Lower lobe of right lung (tissue), 2 donors: ENCODE measurements around the gene RALA. TPM values are rescaled to one million over a fixed set of nuclear protein-coding genes. Genes with fewer than 3 reads are reported as not detected.

ENCODE experiments used
- ATAC-seq, 2 donors: fragments of 200-7000 bp; cut with Tn5 transposase; one replicate each; pipeline ENCODE4 v1.9.1; 2020 to 2022; ENCODE audit warnings: mild to moderate bottlenecking in 2 of 2, moderate library complexity in 2 of 2
- DNase-seq: peaks from one replicate; pipeline ENCODE4 v3.0.0-alpha.2; 2020
- H3K27ac ChIP-seq: fragments of 200-600 bp; one replicate; pipeline ENCODE4 v1.8.0; 2022
- H3K27me3 ChIP-seq: fragments of 200-600 bp; one replicate; pipeline ENCODE4 v1.8.0; 2022; ENCODE audit warnings: low read depth
- H3K36me3 ChIP-seq: fragments of 200-600 bp; one replicate; pipeline ENCODE4 v1.8.0; 2022; ENCODE audit warnings: mild to moderate bottlenecking
- H3K4me1 ChIP-seq: fragments of 200-600 bp; one replicate; pipeline ENCODE4 v1.8.0; 2022
- H3K4me3 ChIP-seq: fragments of 200-600 bp; one replicate; pipeline ENCODE4 v1.8.0; 2022; ENCODE audit warnings: mild to moderate bottlenecking
- H3K9me3 ChIP-seq: fragments of 200-600 bp; one replicate; pipeline ENCODE4 v1.8.0; 2022
- CTCF ChIP-seq: fragments of 200-600 bp; IDR thresholded peaks from one replicate; pipeline ENCODE4 v1.8.0; 2022; ENCODE audit warnings: antibody characterized with exemption, mild to moderate bottlenecking
- intact Hi-C: fragments of 100-400 bp; cut with DNase I; formaldehyde crosslinking; loops from one replicate; pipeline ENCODE4 v1.11.0; 2022
- total RNA-seq: library from RNA; stranded (reverse); fragmentation: NEBNext Ultra II Directional; extraction: Animal tissue kit (Norgen Biotek cat#: 25700); gene quantifications from one replicate; pipeline ENCODE4 v1.2.1, GENCODE V29; 2021
- donor health status: DM: no; HTN: yes; CAD: no; lungs with severe emphysema.

Gene RALA
- total RNA-seq, 1 donor from 2014 or later, result 48.0 TPM

- DNase-seq (no peak), ATAC-seq (no peak)
- H3K27me3 ChIP-seq, result no peaks in the 10 kb centered on the region
- H3K27ac ChIP-seq, result no peak overlapping the region
- intact Hi-C loops, result no loop called here
- H3K9me3 ChIP-seq, result no peaks in the 10 kb centered on the region
- TF ChIP-seq CTCF, result no peak
- no peaks in the 10 kb centered on the region for H3K4me1 ChIP-seq
- H3K36me3 ChIP-seq, result peaks cover 60% of the 10 kb centered on the region
- H3K4me3 ChIP-seq, result no peak overlapping the region
Measured at GRCh38 chr7:39693812-39694211, 70.4 kb downstream of the RALA start.

DNA sequence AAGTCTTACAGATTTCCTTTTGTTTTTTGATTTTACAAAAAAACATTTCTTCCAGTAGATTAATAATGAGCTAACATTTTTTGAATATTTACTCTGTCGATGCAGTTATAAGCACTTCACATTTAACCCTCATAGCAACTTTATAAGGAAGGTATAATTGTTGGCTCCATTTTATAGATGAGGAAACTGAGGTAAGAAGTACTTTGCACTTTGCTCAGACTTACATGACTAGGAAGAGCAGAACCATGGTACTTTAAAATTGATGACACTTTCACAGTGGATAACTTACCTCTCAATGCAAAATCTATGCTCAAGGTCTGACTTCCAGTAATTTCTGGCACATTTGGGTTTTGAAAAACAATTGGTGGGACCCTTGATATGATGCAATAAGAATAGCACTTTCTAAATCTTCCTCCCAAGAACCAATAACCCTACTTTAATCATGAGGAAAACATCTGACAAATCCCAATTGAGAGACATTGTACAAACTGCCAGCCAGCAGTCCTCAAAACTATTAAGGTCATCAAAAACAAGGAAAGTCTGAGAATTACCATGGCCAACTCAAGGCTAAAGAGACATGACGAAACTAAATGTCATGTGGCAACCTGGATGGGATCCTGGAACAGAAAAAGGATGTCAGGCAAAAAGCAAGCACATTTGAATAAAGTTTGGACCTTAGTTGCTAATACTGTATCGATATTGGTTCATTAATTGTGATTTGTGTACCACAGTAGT is 72.6 kb downstream of the RALA start:
- intact Hi-C loops, result no loop called here

DNA sequence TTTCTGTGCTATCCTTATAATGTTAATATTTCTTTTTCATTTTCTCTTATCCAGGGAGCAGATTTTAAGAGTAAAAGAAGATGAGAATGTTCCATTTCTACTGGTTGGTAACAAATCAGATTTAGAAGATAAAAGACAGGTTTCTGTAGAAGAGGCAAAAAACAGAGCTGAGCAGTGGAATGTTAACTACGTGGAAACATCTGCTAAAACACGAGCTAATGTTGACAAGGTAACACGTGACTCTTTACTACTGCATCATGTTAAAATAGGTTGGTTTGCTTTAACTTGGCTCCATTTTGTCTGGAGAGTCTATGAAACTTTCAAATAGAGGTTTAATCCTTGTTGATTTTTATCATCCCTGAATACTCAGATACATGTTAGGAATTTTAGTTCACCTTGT is 73.3 kb downstream of the RALA start:
- H3K4me3 ChIP-seq, result no peak overlapping the region
- H3K9me3 ChIP-seq, result no peaks in the 10 kb centered on the region
- intact Hi-C loops, result no loop called here
- H3K36me3 ChIP-seq, result peaks cover 48% of the 10 kb centered on the region
- H3K27ac ChIP-seq, result no peak overlapping the region
- no peak for DNase-seq
- no peak for TF ChIP-seq CTCF
- H3K4me1 ChIP-seq, result no peaks in the 10 kb centered on the region
- H3K27me3 ChIP-seq, result no peaks in the 10 kb centered on the region
- ATAC-seq, result no peak

More for the DNA sequence above, 72.6 kb downstream of the RALA start:
- no peaks in the 10 kb centered on the region for H3K4me1 ChIP-seq
- H3K27me3 ChIP-seq, result no peaks in the 10 kb centered on the region
- H3K4me3 ChIP-seq, result no peak overlapping the region
- peaks cover 52% of the 10 kb centered on the region for H3K36me3 ChIP-seq
- H3K9me3 ChIP-seq, result no peaks in the 10 kb centered on the region
- no peak overlapping the region for H3K27ac ChIP-seq
- no peak for ATAC-seq
- TF ChIP-seq CTCF, result no peak
- no peak for DNase-seq

DNA sequence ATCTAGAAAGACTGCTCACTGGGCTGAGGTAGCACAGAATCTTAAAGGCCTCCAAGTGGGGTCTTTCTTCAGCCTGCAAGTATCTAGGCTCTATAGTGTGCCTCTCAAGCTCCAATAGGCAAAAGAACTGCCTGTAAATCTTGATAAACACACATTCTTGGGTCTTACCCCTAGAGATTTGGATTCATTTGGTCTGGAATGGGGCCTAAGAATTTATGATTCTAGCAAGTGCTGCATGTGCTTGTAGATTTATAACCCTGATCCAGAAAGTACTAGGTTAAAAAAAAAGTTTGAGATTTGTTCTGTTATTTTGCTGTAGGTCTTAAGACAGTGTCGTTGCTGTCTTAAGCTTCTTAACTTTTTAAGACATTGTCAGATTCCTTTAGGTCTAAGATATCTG is 74.1 kb downstream of the RALA start:
- Histone ChIP-seq H3K27me3 (no peaks in the 10 kb centered on the region), H3K27ac (no peak overlapping the region), H3K4me1 (no peaks in the 10 kb centered on the region), H3K9me3 (no peaks in the 10 kb centered on the region), H3K36me3 (peaks cover 47% of the 10 kb centered on the region), H3K4me3 (no peak overlapping the region)
- no peak for DNase-seq
- intact Hi-C loops, result no loop called here
- TF ChIP-seq CTCF, result no peak
- ATAC-seq, result no peak

DNA sequence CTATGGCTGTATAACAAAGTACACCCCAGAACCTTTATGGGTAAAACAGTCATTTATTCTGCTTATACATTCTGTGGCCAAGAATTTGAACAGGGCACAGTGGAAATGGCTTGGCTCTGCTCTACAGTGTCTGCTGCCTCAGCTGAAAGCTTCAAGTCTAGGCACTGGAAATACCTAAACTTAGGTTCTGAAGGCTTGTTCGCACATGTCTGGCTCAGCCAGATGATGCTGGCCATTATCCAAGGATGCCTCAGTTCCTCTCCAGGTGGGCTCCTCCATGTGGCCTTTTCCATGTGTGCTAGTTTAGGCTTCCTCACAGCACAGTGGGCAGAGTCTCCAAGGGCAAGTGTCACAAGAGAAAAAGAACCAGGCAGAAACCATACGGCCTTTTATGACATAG is 76.8 kb downstream of the RALA start:
- no peak overlapping the region for H3K4me3 ChIP-seq
- no peak for DNase-seq
- ATAC-seq, result no peak
- no peak for TF ChIP-seq CTCF
- intact Hi-C loops, result no loop called here
- no peaks in the 10 kb centered on the region for H3K9me3 ChIP-seq
- H3K36me3 ChIP-seq, result peaks cover 51% of the 10 kb centered on the region
- H3K4me1 ChIP-seq, result no peaks in the 10 kb centered on the region
- H3K27me3 ChIP-seq, result no peaks in the 10 kb centered on the region
- H3K27ac ChIP-seq, result no peak overlapping the region
